Neutrophil (primary cell): ENCODE data around the gene SNW1.
"Not testable (repeated sequence)": the region's sequence is repeated elsewhere in the genome, so short reads cannot be mapped to it uniquely, and the experiment has no call there.

Experiments
- H3K27ac ChIP-seq: fragments of 200-600 bp; sonication (generic); 2 replicates; pipeline ENCODE4 v1.5.1; 2016; ENCODE audit warnings: mild to moderate bottlenecking, moderate library complexity
- H3K27me3 ChIP-seq: fragments of 200-600 bp; sonication (generic); 2 replicates; pipeline ENCODE4 v1.6.0; 2016; ENCODE audit warnings: mild to moderate bottlenecking
- H3K36me3 ChIP-seq: fragments of 200-600 bp; sonication (generic); 2 replicates; pipeline ENCODE4 v1.5.1; 2017
- H3K4me1 ChIP-seq, 2 experiments: fragments of 200-600 bp in 1 of 2; sonication (generic) in 1 of 2; 1 replicate in 1 of 2; 2 replicates in 1 of 2; pipeline versions ENCODE4 v1.5.1 to v1.6.1; 2013 to 2016; ENCODE audit warnings: low read depth in 1 of 2, low read length in 1 of 2, mild to moderate bottlenecking in 1 of 2, moderate library complexity in 1 of 2; ENCODE audit not compliant: control insufficient read depth in 1 of 2, insufficient read depth in 1 of 2
- H3K4me3 ChIP-seq, 2 experiments: fragments of 200-600 bp in 1 of 2; sonication (generic) in 1 of 2; 1 replicate in 1 of 2; 2 replicates in 1 of 2; pipeline ENCODE4 v1.5.1; 2013 to 2016; ENCODE audit warnings: low read depth in 1 of 2, low read length in 1 of 2, mild to moderate bottlenecking in 1 of 2, moderate library complexity in 1 of 2
- H3K9me3 ChIP-seq: fragments of 200-600 bp; sonication (generic); 2 replicates; pipeline ENCODE4 v1.5.1; 2016
- CTCF ChIP-seq: fragments of 200-600 bp; sonication (generic); IDR thresholded peaks from 2 replicates; pipeline ENCODE4 v1.5.1; 2016; ENCODE audit warnings: antibody characterized with exemption

The SNW1 gene

GRCh38 chr14:77800814-77801213 is 39.9 kb upstream of the SNW1 start:
- Histone ChIP-seq H3K9me3 (no peaks in the 10 kb centered on the region), H3K36me3 (no peaks in the 10 kb centered on the region), H3K27me3 (no peaks in the 10 kb centered on the region), H3K4me3 (no peak overlapping the region), H3K27ac (peak overlapping the region; percentile 77), H3K4me1 (peaks cover 9 to 13% of the 10 kb centered on the region in 2 experiments)
- TF ChIP-seq CTCF: no peak

GRCh38 chr14:77799863-77800730 is 39.1 kb upstream of the SNW1 start, which contains the start of gene ADCK1:
TSS of gene ADCK1 (plus strand) at chr14:77800109. CDS start at chr14:77818979, 18,870 bp downstream.
- peak within 1 kb of the TSS; percentile 73 to 74 for H3K4me3 ChIP-seq
- no peak for TF ChIP-seq CTCF
- no peaks in the 10 kb centered on the region for H3K36me3 ChIP-seq
- peaks cover 9 to 13% of the 10 kb centered on the region in 2 experiments for H3K4me1 ChIP-seq
- no peaks in the 10 kb centered on the region for H3K27me3 ChIP-seq
- no peaks in the 10 kb centered on the region for H3K9me3 ChIP-seq
- peak within 1 kb of the TSS; percentile 77 for H3K27ac ChIP-seq

- not testable (repeated sequence) for H3K9me3 ChIP-seq, H3K36me3 ChIP-seq, H3K27ac ChIP-seq, H3K27me3 ChIP-seq
- H3K4me1 ChIP-seq: peaks cover 9 to 13% of the 10 kb centered on the region in 2 experiments
- peak overlapping the region; percentile 73 to 74 for H3K4me3 ChIP-seq
Measured at GRCh38 chr14:77799456-77799855, 38.5 kb upstream of the SNW1 start.

- H3K4me3 ChIP-seq: no peak overlapping the region
- H3K27ac ChIP-seq: no peak overlapping the region
- no peaks in the 10 kb centered on the region for H3K9me3 ChIP-seq
- TF ChIP-seq CTCF: no peak
- peaks cover 12% of the 10 kb centered on the region for H3K27me3 ChIP-seq
- peaks cover 0 to under 1% of the 10 kb centered on the region in 2 experiments for H3K4me1 ChIP-seq
- no peaks in the 10 kb centered on the region for H3K36me3 ChIP-seq
Measured at GRCh38 chr14:77794357-77794756, 33.4 kb upstream of the SNW1 start.

- peaks cover 12% of the 10 kb centered on the region for H3K27me3 ChIP-seq
- not testable (repeated sequence) for H3K4me1 ChIP-seq, H3K9me3 ChIP-seq, H3K36me3 ChIP-seq, H3K27ac ChIP-seq, H3K4me3 ChIP-seq
Measured at GRCh38 chr14:77793255-77793654, 32.3 kb upstream of the SNW1 start.

GRCh38 chr14:77791225-77791600 is 30.3 kb upstream of the SNW1 start:
- Histone ChIP-seq H3K27ac (no peak overlapping the region), H3K4me1 (no peaks in the 10 kb centered on the region), H3K4me3 (no peak overlapping the region), H3K27me3 (peaks cover 12% of the 10 kb centered on the region), H3K9me3 (no peaks in the 10 kb centered on the region), H3K36me3 (no peaks in the 10 kb centered on the region)
- no peak for TF ChIP-seq CTCF
